ENCODE measurements around the gene FXYD6. TPM values are rescaled to one million over a fixed set of nuclear protein-coding genes. Genes with fewer than 3 reads are reported as not detected.

The FXYD6 gene
- total RNA-seq, 2 donors from 2014 or later: 6.4 to 29.8 TPM

- intact Hi-C loops (cut with DNase I): no loop called here
- H3K36me3 ChIP-seq: no peaks in the 10 kb centered on the region
- H3K27me3 ChIP-seq: peaks cover 28% of the 10 kb centered on the region
- no peak overlapping the region for H3K9ac ChIP-seq (ENCODE audit: low read depth in 2 of 2, low read length in 2 of 2)
- no peak for DNase-seq
- no peak overlapping the region for H3K27ac ChIP-seq
- no peak overlapping the region for H3K4me3 ChIP-seq
- no peaks in the 10 kb centered on the region for H3K9me3 ChIP-seq
- H3K4me1 ChIP-seq: peaks cover 5% of the 10 kb centered on the region
- no peak for TF ChIP-seq CTCF (IDR thresholded peaks at IDR 0.05)
Observed at GRCh38 chr11:117793583-117793982, 82.9 kb downstream of the FXYD6 start.

- H3K9ac ChIP-seq (ENCODE audit: low read depth in 2 of 2, low read length in 2 of 2): no peak overlapping the region
- intact Hi-C loops (cut with DNase I): no loop called here
- no peak for TF ChIP-seq CTCF (IDR thresholded peaks at IDR 0.05)
- H3K4me3 ChIP-seq: no peak overlapping the region
- DNase-seq: no peak
- H3K27me3 ChIP-seq: peaks cover 28% of the 10 kb centered on the region
- no peaks in the 10 kb centered on the region for H3K36me3 ChIP-seq
- H3K9me3 ChIP-seq: no peaks in the 10 kb centered on the region
- H3K4me1 ChIP-seq: peaks cover 5% of the 10 kb centered on the region
- H3K27ac ChIP-seq: no peak overlapping the region
Observed at GRCh38 chr11:117792992-117793391, 83.5 kb downstream of the FXYD6 start.

- peaks cover 26% of the 10 kb centered on the region for H3K27me3 ChIP-seq
- no peak for TF ChIP-seq CTCF (IDR thresholded peaks at IDR 0.05)
- H3K4me3 ChIP-seq: no peak overlapping the region
- no peaks in the 10 kb centered on the region for H3K36me3 ChIP-seq
- H3K9me3 ChIP-seq: no peaks in the 10 kb centered on the region
- no peak overlapping the region for H3K27ac ChIP-seq
- H3K9ac ChIP-seq (ENCODE audit: low read depth in 2 of 2, low read length in 2 of 2): no peak overlapping the region
- intact Hi-C loops (cut with DNase I): no loop called here
- no peak for DNase-seq
- peaks cover 5% of the 10 kb centered on the region for H3K4me1 ChIP-seq
Observed at GRCh38 chr11:117792241-117792640, 84.2 kb downstream of the FXYD6 start.

GRCh38 chr11:117790279-117790678, 86.2 kb downstream of the FXYD6 start:
- H3K27ac ChIP-seq: no peak overlapping the region
- H3K27me3 ChIP-seq: peaks cover 6% of the 10 kb centered on the region
- no peak for DNase-seq
- H3K4me3 ChIP-seq: no peak overlapping the region
- H3K36me3 ChIP-seq: no peaks in the 10 kb centered on the region
- no peak for TF ChIP-seq CTCF (IDR thresholded peaks at IDR 0.05)
- H3K4me1 ChIP-seq: no peaks in the 10 kb centered on the region
- intact Hi-C loops (cut with DNase I): no loop called here
- no peaks in the 10 kb centered on the region for H3K9me3 ChIP-seq
- no peak overlapping the region for H3K9ac ChIP-seq (ENCODE audit: low read depth in 2 of 2, low read length in 2 of 2)

- Histone ChIP-seq H3K27me3 (no peaks in the 10 kb centered on the region), H3K9me3 (no peaks in the 10 kb centered on the region), H3K4me3 (no peak overlapping the region), H3K27ac (no peak overlapping the region), H3K36me3 (no peaks in the 10 kb centered on the region), H3K9ac (ENCODE audit: low read depth in 2 of 2, low read length in 2 of 2) (no peak overlapping the region), H3K4me1 (no peaks in the 10 kb centered on the region)
- no peak for TF ChIP-seq CTCF (IDR thresholded peaks at IDR 0.05)
- DNase-seq: no peak
- intact Hi-C loops (cut with DNase I): no loop called here
Observed at GRCh38 chr11:117789241-117789640, 87.2 kb downstream of the FXYD6 start.

Other genes with a start within 250 kb of the FXYD6 start
- 1 to 10 TPM; 1.2 to 4.3 TPM for gene DSCAML1, start 79.4 kb downstream of the FXYD6 start, total RNA-seq
- gene FXYD2, start 51.9 kb downstream of the FXYD6 start, total RNA-seq: 1 to 10 TPM in 1 of 2 donors, under 1 TPM in 1; 0.98 to 1.5 TPM
- gene TMPRSS13, start 52.7 kb upstream of the FXYD6 start, total RNA-seq: 1 to 10 TPM; 1.5 to 1.6 TPM
- 1 to 10 TPM; 4.4 to 9.8 TPM for gene IL10RA, start 109.7 kb upstream of the FXYD6 start, total RNA-seq
- gene TMPRSS4, start 200.4 kb upstream of the FXYD6 start, total RNA-seq: 100 to 1,000 TPM; 309 to 344 TPM
- gene SMIM35, start 210.3 kb upstream of the FXYD6 start, total RNA-seq: not detected

Data from colonic mucosa (tissue), 4 donors.